ENCODE results near the gene RPS24. TPM values are rescaled to one million over a fixed set of nuclear protein-coding genes. Genes with fewer than 3 reads are reported as not detected.
"Not testable (repeated sequence)": the region's sequence is repeated elsewhere in the genome, so short reads cannot be mapped to it uniquely, and the experiment has no call there.

Gene RPS24
- total and polyA plus RNA-seq, 7 experiments from 2014 or later = 1,173 to 2,466 (median 1,582) TPM

DNA sequence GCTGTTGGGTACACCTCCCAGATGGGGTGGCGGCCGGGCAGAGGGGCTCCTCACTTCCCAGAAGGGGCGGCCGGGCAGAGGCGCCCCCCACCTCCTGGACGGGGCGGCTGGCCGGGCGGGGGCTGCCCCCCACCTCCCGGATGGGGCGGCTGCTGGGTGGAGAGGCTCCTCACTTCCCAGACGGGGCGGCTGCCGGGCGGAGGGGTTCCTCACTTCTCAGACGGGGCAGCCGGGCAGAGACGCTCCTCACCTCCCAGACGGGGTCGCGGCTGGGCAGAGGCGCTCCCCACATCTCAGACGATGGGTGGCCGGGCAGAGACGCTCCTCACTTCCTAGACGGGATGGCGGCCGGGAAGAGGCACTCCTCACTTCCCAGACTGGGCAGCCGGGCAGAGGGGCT is 42.1 kb downstream of the RPS24 start:
- ATAC-seq; H3K4me1 ChIP-seq (ENCODE audit: control insufficient read depth in 2 of 2, insufficient read depth in 2 of 2, low read length in 2 of 2); H3K4me3 ChIP-seq (ENCODE audit: low read length); H3K27me3 Mint-ChIP-seq; POLR2A ChIA-PET; intact Hi-C loops (cut with micrococcal nuclease); H3K4me3 Mint-ChIP-seq; H3K36me3 Mint-ChIP-seq; H3K4me1 Mint-ChIP-seq; DNase-seq; H3K9me3 ChIP-seq (ENCODE audit: control insufficient read depth in 2 of 3, low read length in 3 of 3); H3K27ac ChIP-seq (ENCODE audit: low read depth, low read length); H3K36me3 ChIP-seq (ENCODE audit: control insufficient read depth in 2 of 3, insufficient read depth in 3 of 3, low read length in 3 of 3); H3K27ac Mint-ChIP-seq; CTCF ChIA-PET; H3K27me3 ChIP-seq (ENCODE audit: control insufficient read depth in 2 of 2, insufficient read depth in 2 of 2, low read length in 2 of 2): not testable (repeated sequence)
- H3K9me3 Mint-ChIP-seq = peaks cover 0 to 31% (median 9%) of the 10 kb centered on the region in 11 donors

GRCh38 chr10:78078539-78079330 is 45.1 kb downstream of the RPS24 start:
- H3K27me3 ChIP-seq (ENCODE audit: control insufficient read depth in 2 of 2, insufficient read depth in 2 of 2, low read length in 2 of 2) = no peaks in the 10 kb centered on the region
- no peak overlapping the region for H3K4me3 Mint-ChIP-seq
- ATAC-seq = no peak
- no peaks in the 10 kb centered on the region for H3K4me1 Mint-ChIP-seq
- no peaks in the 10 kb centered on the region for H3K9me3 ChIP-seq (ENCODE audit: control insufficient read depth in 2 of 3, low read length in 3 of 3)
- H3K27ac ChIP-seq (ENCODE audit: low read depth, low read length) = no peak overlapping the region
- no peak for DNase-seq
- H3K4me3 ChIP-seq (ENCODE audit: low read length) = no peak overlapping the region
- no peaks in the 10 kb centered on the region for H3K27me3 Mint-ChIP-seq
- no peaks in the 10 kb centered on the region for H3K36me3 ChIP-seq (ENCODE audit: control insufficient read depth in 2 of 3, insufficient read depth in 3 of 3, low read length in 3 of 3)
- no peaks in the 10 kb centered on the region for H3K4me1 ChIP-seq (ENCODE audit: control insufficient read depth in 2 of 2, insufficient read depth in 2 of 2, low read length in 2 of 2)
- H3K9me3 Mint-ChIP-seq = peaks cover 0 to 31% (median 9%) of the 10 kb centered on the region in 11 donors
- peaks cover 0 to 9% (median 4%) of the 10 kb centered on the region in 5 donors for H3K36me3 Mint-ChIP-seq
- no peak overlapping the region for H3K27ac Mint-ChIP-seq
- CTCF ChIA-PET = no interaction called here
- intact Hi-C loops (cut with micrococcal nuclease) = no loop called here
- POLR2A ChIA-PET = no interaction called here

DNA sequence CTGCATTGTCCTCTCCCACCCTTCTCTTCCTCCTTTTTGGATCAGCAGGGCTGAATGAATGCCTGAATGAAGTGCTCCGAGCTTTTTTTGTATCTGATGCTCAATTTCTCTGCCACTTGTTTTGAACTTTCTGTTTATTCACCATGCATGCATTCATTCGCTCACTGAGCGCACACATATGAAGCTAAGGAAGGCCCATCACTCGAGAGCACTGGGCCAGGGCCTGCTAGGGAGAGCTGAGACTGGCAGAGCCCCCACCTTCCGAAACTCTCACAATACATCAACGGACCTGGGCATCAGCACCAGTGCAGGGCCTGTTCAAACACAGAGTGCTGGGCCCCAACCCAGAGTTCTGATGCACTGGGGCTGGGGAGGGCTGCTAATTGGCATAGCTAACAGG is 45.7 kb downstream of the RPS24 start:
- Histone ChIP-seq H3K4me1 (ENCODE audit: control insufficient read depth in 2 of 2, insufficient read depth in 2 of 2, low read length in 2 of 2) (no peaks in the 10 kb centered on the region), H3K9me3 (ENCODE audit: control insufficient read depth in 2 of 3, low read length in 3 of 3) (no peaks in the 10 kb centered on the region), H3K4me3 (ENCODE audit: low read length) (no peak overlapping the region), H3K36me3 (ENCODE audit: control insufficient read depth in 2 of 3, insufficient read depth in 3 of 3, low read length in 3 of 3) (no peaks in the 10 kb centered on the region), H3K27ac (ENCODE audit: low read depth, low read length) (no peak overlapping the region), H3K27me3 (ENCODE audit: control insufficient read depth in 2 of 2, insufficient read depth in 2 of 2, low read length in 2 of 2) (no peaks in the 10 kb centered on the region)
- intact Hi-C loops (cut with micrococcal nuclease) = no loop called here
- Mint-ChIP-seq H3K36me3 (peaks cover 0 to 5% (median under 1%) of the 10 kb centered on the region in 5 donors), H3K27me3 (no peaks in the 10 kb centered on the region), H3K27ac (no peak overlapping the region), H3K9me3 (peaks cover 0 to 24% (median 5%) of the 10 kb centered on the region in 11 donors), H3K4me3 (no peak overlapping the region), H3K4me1 (no peaks in the 10 kb centered on the region)
- ChIA-PET POLR2A (no interaction called here), CTCF (no interaction called here)
- ATAC-seq (no peak), DNase-seq (no peak)

- Histone ChIP-seq H3K27ac (ENCODE audit: low read depth, low read length) (no peak overlapping the region), H3K36me3 (ENCODE audit: control insufficient read depth in 2 of 3, insufficient read depth in 3 of 3, low read length in 3 of 3) (no peaks in the 10 kb centered on the region), H3K9me3 (ENCODE audit: control insufficient read depth in 2 of 3, low read length in 3 of 3) (no peaks in the 10 kb centered on the region), H3K4me1 (ENCODE audit: control insufficient read depth in 2 of 2, insufficient read depth in 2 of 2, low read length in 2 of 2) (no peaks in the 10 kb centered on the region), H3K27me3 (ENCODE audit: control insufficient read depth in 2 of 2, insufficient read depth in 2 of 2, low read length in 2 of 2) (no peaks in the 10 kb centered on the region), H3K4me3 (ENCODE audit: low read length) (no peak overlapping the region)
- peaks cover 0 to 17% (median 4%) of the 10 kb centered on the region in 11 donors for H3K9me3 Mint-ChIP-seq
- no peak overlapping the region for H3K27ac Mint-ChIP-seq
- no peak overlapping the region for H3K4me3 Mint-ChIP-seq
- intact Hi-C loops (cut with micrococcal nuclease) = no loop called here
- CTCF ChIA-PET = no interaction called here
- POLR2A ChIA-PET = no interaction called here
- H3K36me3 Mint-ChIP-seq = peaks cover 0 to 4% (median 0%) of the 10 kb centered on the region in 5 donors
- H3K27me3 Mint-ChIP-seq = peaks cover 0 to 10% (median 5%) of the 10 kb centered on the region in 5 donors
- no peak for ATAC-seq
- H3K4me1 Mint-ChIP-seq = no peaks in the 10 kb centered on the region
- no peak for DNase-seq
Measured at GRCh38 chr10:78081292-78081691, 47.6 kb downstream of the RPS24 start.

DNA sequence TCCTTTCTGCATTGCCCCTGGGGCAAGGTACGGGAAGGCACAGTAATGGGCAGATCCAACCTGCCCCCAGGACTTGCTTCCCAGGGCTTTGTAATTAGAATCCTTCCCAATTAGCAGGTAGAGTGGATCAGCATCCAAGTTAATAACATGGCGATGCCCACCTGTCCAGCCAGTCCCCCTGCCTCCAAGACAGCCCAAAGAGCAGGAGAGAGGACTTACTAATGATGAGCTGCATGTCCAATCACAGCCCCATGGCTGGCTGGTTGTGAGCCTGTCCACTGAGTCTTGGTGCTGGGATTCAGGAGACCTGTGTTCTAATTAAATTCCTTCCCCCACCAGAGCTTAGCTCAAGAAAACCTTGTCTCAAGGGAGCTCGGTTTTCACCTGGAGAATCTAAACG is 49.0 kb downstream of the RPS24 start:
- H3K4me1 Mint-ChIP-seq = no peaks in the 10 kb centered on the region
- no peaks in the 10 kb centered on the region for H3K9me3 ChIP-seq (ENCODE audit: control insufficient read depth in 2 of 3, low read length in 3 of 3)
- no peaks in the 10 kb centered on the region for H3K27me3 ChIP-seq (ENCODE audit: control insufficient read depth in 2 of 2, insufficient read depth in 2 of 2, low read length in 2 of 2)
- no peak overlapping the region for H3K27ac ChIP-seq (ENCODE audit: low read depth, low read length)
- no peaks in the 10 kb centered on the region for H3K36me3 ChIP-seq (ENCODE audit: control insufficient read depth in 2 of 3, insufficient read depth in 3 of 3, low read length in 3 of 3)
- H3K27me3 Mint-ChIP-seq = peaks cover 0 to 10% (median 5%) of the 10 kb centered on the region in 5 donors
- intact Hi-C loops (cut with micrococcal nuclease) = no loop called here
- H3K4me3 Mint-ChIP-seq = no peak overlapping the region
- no peak overlapping the region for H3K27ac Mint-ChIP-seq
- CTCF ChIA-PET = interaction anchor here (0.5 kb wide), 1 partner anchor 1292 kb away, joined by 3 read pairs; no protein-coding TSS in a partner anchor
- H3K9me3 Mint-ChIP-seq = peaks cover 0 to 7% (median 2%) of the 10 kb centered on the region in 11 donors
- H3K4me3 ChIP-seq (ENCODE audit: low read length) = no peak overlapping the region
- no peak for DNase-seq
- peaks cover 0 to 4% (median 0%) of the 10 kb centered on the region in 5 donors for H3K36me3 Mint-ChIP-seq
- H3K4me1 ChIP-seq (ENCODE audit: control insufficient read depth in 2 of 2, insufficient read depth in 2 of 2, low read length in 2 of 2) = no peaks in the 10 kb centered on the region
- ATAC-seq = no peak
- POLR2A ChIA-PET = no interaction called here

Other genes with a start within 250 kb of the RPS24 start
- 10 to 100 TPM in 1 of 5 experiments, 1 to 10 TPM in 2, under 1 TPM in 2; 0.19 to 10.2 (median 1.5) TPM for gene DLG5, start 107.1 kb upstream of the RPS24 start, total RNA-seq
- gene DLG5, start 107.1 kb upstream of the RPS24 start, polyA plus RNA-seq = not detected
- gene POLR3A, start 4.3 kb upstream of the RPS24 start, total RNA-seq = 10 to 100 TPM; 12.0 to 20.9 (median 19.0) TPM
- 10 to 100 TPM in 1 of 2 donors, 1 to 10 TPM in 1; 5.5 to 12.3 TPM for gene POLR3A, start 4.3 kb upstream of the RPS24 start, polyA plus RNA-seq